GM04503 (cell line): ENCODE results near the gene ENPP1.
"Not testable (repeated sequence)": the region's sequence is repeated elsewhere in the genome, so short reads cannot be mapped to it uniquely, and the experiment has no call there.

Source experiments
- DNase-seq: peaks from one replicate; pipeline ENCODE4 v3.0.0-alpha.2; 2012; ENCODE audit warnings: low read depth

Gene ENPP1

DNA sequence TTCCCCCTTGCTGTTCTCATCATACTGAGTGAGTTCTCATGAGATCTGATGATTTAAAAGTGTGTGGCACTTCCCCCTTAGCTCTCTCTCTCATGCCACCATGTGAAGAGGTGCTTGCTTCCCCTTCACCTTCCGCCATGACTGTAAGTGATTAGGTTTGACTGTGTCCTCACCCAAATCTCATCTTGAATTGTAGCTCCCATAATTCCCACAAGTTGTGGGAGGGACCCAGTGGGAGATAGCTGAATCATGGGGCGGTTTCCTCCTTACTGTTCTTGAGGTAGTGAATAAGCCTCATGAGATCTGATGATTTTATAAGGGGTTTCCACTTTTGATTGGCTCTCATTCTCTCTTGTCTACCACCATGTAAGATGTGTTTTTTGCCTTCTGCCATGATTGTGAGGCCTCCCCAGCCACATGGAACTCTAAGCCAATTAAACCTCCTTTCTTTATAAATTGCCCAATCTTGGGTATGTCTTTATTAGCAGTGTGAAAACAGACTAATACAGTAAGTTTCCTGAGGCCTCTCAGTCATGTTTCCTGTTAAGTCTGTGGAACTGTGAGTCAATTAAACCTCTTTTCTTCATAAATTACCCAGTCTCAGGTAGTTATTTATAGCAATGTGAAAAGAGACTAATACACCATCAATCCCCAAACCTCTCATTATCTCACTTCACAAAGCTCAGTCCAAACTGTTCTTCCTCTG lies 108.4 kb downstream of the ENPP1 start:
- not testable (repeated sequence) for DNase-seq

DNA sequence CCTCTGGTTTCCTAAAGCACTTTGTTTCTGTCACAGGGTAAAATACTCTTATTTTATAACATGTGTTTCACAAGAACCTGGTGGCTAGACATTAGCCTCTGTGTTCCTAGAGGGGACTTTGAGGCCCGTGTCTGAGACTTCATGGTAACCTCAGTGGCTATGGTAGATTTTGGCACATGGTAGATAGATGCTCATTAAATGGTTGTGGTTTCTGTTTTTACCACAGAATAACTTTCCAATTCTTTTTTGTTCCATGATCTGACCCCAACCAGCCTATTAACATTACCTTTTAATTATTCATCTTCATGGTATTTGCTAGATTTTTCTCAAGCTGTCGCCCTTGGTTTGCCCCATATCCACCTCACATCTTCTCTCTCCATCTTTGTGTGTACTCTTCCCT lies 109.0 kb downstream of the ENPP1 start:
- DNase-seq: no peak

DNA sequence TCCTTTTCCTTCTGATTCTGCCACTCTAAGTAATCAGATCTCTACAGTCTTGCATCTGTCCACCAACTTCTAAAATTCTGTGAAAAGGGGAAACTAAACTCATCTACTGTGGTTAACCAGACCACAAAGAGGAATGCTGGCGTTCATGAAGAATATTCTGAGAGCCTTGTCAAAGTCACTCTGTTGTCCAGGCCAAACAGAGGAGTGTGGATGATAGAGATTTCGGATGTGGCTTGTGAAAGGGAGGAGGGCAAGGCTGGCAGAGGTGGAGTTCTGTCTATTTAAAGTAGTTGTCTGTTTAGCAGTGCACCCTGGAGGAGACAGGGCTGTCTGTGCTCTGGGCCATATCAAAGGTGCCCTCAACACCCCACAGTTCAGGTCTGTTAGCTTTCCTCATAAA lies 109.5 kb downstream of the ENPP1 start:
- no peak for DNase-seq

DNA sequence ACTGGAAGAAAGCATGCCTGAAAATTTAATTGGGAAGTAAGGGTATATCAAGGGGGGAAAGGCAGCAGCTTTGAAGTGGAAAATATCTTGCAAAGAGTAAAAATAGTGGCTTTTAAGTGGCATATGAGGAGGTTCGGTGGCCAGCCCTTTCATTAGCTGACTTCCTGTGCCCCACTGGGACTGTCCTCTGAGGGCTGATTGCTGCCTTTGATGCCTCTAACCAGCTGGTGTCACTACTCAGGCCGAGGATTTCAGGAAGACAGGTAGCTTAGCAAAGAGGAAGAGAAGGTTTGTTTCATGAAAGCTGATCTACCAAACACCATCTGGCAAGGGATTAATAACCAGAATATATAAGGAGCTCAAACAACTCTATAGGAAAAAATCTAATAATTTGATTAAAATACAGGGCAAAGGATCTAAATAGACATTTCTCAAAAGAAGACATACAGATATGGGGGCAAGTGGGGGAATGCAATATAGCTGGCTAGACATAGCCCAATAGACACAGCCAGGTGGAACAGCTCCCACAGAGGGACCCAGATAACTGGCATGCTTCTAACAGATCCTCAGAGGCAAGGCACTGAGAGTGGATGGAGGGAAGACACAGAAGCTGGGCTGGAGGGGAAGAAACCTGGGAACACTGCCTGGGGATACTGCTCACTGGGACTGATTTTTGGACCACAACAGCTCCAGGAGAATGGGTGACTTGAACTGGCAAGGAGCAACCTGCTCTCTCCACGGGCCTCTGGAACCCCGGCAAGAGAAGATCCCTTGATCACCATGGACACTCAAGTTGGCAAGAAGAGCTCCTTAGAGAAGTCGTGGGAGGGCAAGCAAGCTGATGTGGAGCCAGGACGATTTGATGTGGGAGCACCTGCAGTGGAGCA lies 110.2 kb downstream of the ENPP1 start:
- no peak for DNase-seq

DNA sequence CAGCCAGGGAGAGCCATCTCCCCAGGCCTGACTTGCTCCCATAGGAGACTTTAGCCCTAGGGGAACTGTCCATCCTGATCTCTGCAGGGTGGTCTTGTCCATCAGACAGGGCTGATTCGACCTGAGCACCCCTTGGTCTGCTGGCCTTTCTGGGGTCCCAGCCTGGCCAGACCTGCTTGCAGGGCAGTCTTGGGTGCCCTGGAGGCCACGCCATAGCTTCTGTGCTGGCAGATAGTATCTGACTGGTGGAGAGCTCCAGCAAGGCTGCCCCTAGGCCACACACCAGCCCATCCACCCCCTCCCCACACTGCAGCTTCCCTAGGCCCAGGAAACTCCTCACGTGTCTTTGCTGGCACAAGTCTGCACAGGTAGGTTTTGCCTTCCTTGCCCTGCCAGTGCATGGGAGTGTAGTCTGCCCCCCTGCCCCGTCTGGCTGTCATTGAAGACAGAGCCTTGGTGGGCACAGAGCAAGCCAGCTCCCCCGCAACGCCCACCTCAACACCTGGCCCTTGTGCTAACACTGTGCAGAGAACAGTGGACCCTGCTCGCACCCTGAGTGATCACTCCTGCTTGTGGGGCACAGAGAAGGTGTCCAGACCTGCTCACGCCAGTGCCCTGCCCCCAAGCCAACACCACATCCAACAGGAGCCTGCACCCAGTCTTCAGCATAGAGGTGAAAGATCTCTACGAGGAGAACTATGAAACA lies 111.0 kb downstream of the ENPP1 start:
- no peak for DNase-seq

DNA sequence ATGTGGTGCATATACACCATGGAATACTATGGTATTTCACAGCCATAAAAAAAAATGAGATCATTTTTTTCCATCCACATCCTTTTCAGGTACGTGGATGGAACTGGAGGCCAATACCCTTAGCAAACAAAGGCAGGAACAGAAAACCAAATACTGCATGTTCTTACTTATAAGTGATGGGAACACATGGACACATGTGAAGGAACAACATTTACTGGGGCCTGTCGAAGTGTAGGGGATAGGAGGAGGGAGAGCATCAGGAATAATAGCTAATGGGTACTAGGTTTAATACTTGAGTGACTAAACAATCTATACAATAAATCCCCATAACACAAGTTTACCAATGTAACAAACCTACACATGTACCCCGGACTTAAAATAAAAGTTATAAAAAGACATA lies 112.8 kb downstream of the ENPP1 start:
- DNase-seq: no peak

DNA sequence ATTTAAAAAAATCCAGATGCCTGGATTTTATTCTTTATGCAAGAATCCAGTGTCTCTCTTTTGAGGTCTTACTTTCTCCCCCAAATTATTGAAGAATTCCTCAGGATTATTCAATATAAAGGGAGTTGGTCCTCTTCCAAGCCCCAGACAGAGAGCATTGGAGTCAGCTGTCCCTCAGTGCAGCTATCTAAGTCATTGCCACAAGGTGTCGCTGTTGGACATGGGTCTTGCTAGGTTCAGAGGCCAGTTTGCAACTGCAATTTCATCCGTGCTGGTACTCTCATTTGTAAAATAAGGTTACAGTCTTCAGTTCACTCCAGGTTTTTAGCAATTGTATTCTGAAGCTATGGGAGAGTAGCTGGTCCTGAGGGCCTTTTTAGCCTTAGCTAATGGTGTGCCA lies 115.5 kb downstream of the ENPP1 start:
- DNase-seq: no peak

DNA sequence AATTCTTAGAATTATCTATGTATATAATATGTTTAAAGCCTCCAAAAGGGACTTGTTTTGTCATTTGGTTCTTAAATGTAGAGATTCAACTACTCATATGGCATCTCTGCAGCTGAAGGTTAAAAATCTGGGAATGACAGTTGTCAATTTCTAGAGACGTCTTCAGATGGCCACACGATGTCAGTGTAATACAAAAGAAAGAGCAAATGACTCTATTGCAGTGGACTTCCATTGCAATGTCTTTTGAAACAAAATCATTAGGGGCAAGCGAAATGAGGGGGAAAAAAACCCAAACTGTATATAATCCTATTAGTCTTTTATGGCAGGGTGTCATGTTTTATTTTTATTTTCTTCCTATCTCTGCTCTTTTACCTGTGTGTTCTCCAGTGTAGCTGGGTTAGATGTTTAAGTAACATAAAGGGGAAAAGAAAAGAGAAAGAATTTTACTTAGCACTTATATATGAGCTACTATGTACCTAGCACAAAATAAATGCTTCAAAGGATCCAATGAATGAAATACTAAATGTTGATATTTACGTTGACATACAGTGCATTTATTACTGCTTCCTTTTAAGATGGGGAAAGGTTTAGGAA lies 117.2 kb downstream of the ENPP1 start:
- DNase-seq: no peak

DNA sequence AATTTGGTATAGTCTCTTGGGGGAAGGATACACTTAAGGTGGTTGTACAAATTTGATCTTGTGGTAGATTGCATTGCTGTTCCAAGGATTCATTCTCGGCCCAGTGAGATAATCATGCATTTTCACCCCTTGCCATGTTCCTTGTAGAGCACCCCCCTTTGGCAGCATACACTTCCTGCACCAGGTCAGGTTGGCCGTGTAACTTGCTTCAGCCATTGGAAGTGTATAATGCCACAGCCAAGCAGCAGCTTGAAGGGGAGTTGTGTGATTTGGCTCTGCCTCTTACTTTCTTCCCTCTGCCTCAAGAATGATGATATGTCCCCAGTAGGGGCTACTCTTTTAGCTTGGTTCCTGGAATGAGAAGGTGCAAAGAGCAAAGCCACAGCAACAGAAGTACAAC lies 121.4 kb downstream of the ENPP1 start:
- no peak for DNase-seq

DNA sequence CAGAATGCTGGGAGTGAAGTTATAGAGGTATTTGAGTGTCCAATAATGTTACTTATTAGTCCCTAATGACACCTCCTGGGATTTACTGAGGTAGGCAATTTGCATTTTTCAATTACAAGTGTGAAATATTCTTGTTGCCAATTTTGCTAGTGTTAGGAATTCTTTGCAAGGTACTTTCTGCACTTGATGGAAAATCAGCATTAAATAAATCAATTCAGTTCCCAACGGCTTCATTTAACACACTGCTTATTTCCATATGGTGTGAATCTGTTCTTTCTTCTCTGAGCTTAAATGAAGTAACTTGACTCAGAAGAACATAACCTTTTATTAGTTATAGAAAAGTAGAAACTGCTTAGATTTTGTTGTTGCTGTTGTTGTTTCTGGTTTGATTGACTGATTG lies 122.2 kb downstream of the ENPP1 start:
- no peak for DNase-seq

DNA sequence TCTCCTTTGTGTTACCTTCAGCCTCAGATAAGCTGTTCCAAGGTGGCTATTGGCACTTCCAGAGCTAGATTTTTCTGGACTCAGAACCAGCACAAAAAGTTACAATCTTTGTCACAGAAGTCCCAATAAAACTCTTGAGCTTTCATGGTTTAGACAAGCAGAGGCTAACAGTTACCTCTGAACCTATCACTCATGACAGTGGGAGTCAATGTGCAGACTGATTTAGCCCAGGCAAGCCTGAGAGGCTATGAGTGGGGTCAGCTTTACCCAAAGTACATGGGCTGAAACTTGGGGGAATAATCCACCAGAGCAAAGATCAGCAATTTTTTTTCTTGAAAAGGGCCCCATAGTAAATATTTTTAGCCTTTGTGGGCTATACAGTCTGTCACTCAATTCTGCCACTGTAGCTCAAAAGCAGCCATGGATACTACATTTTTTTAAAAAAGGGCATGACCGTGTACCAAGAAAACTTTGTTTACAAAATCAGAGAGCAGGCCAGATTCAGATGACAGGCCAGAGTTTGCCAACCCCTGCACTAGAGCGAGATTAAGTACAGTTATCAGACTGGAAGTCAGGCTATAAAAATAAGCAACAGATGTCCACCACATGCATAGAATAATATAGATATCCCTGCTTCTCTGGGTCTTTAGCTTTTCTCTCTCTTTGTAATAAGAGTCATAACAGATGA lies 123.4 kb downstream of the ENPP1 start:
- no peak for DNase-seq

DNA sequence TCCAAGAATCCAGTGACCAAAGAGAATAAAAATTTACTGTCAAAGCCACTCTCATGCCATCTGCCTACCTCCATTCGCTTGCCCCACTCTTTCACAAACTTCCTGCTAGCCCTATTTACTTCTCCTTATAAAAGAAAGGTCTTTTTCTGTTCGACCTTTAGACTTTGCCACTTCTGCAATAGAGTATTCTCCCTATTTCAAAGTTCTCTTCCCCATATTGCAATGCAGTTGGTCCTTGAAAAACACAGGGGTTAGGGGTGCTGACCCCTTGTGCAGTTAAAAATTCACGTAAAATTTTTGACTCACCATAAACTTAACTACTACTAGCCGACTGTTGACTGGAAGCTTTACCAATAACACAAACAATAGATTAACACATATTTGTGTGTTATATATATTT lies 128.3 kb downstream of the ENPP1 start:
- DNase-seq: no peak

DNA sequence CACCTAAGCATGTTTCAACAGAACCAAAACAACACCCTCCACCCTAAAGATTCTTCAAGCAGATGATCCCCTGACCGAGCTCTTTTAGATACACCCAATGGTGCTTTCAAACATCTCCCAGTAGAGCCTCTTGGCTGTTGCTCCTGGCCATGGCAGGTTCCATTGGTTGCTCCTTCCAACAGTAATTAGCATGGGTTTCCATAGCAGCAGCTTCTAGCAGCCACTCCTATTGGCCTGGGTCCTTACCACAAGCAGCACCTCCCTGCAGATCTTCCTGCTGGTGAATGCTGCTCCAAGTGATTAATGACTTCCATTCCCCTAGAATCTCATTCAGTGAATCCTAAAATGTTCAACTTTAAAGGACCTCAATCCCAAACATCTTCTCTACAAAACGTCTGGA lies 129.4 kb downstream of the ENPP1 start:
- DNase-seq: no peak

DNA sequence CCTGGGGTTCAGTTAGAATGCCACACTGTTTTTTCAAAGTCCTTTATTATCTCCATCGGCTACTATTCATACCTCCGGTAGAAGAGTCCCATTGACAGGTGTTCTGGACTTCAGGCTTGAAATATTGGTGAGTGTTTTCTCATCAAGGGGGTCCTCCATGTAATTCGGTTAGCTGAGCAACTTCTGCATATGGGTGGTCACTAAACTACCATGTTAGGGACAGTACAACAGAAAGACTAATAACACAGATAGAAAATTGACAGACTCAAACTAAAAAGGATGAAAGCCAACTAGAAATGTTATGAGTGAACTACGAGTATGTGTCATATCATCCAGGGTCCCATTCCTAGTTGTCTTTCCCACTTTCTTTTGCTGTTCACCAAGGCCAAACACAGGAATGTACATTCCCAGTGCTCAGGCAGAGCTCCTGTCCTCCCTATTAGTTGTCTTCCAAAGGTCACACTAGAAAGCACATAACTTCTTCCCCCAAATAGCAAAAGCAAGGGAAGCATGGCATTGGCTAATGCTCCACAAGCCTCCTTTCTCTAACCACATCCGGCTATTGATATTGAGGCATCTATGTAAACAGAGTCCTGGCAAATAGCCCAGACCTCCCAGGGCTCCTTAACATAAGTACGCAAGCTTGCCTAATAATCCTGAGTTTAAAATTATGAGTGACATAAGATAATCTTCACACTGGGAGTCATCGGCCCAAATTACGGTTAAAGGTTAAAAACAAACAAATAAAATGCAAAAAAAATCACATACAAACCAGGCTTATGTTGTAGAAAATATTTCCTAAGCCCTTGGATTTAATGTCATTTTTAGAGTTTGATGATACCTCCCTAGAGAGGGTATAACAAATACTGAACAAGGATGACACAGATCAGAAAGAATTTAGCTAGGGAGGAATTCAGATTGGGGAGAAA lies 130.1 kb downstream of the ENPP1 start:
- peak; percentile 61 for DNase-seq
